BLaER1 treated with 17β-estradiol and CSF1 and Interleukin-3, amounts not matched to agents 10 nM and 100 nM (cell line): ENCODE data around the gene TFAP2A.
A peak's percentile ranks its signal among the peaks of the same experiment; 100 is the strongest.

Experiments
- H3K27ac ChIP-seq, 11 experiments: shearing (Covaris generic); formaldehyde crosslinking; 2 replicates each; pipeline ENCODE4 v1.8.1; 2022
- H3K27me3 ChIP-seq, 11 experiments: shearing (Covaris generic); formaldehyde crosslinking; 2 replicates each; pipeline ENCODE4 v1.8.1; 2022
- H3K36me3 ChIP-seq, 11 experiments: shearing (Covaris generic); formaldehyde crosslinking; 2 replicates each; pipeline ENCODE4 v1.8.1; 2022
- H3K4me1 ChIP-seq, 10 experiments: shearing (Covaris generic); formaldehyde crosslinking; 2 replicates each; pipeline ENCODE4 v1.8.1; 2022
- H3K4me2 ChIP-seq, 11 experiments: shearing (Covaris generic); formaldehyde crosslinking; 2 replicates each; pipeline ENCODE4 v1.8.1; 2022
- H3K4me3 ChIP-seq, 10 experiments: shearing (Covaris generic); formaldehyde crosslinking; 2 replicates each; pipeline ENCODE4 v1.8.1; 2022
- H3K9ac ChIP-seq, 11 experiments: shearing (Covaris generic); formaldehyde crosslinking; 2 replicates each; pipeline ENCODE4 v1.8.1; 2022
- H3K9me3 ChIP-seq, 11 experiments: shearing (Covaris generic); formaldehyde crosslinking; replicated peaks in 1 of 11; 2 replicates each; pipeline ENCODE4 v1.8.1; 2022
- H4K20me1 ChIP-seq, 11 experiments: shearing (Covaris generic); formaldehyde crosslinking; 2 replicates each; pipeline ENCODE4 v1.8.1; 2022
- Cebpa-rat ChIP-seq, 11 experiments: shearing (Covaris generic); IDR thresholded peaks; 2 replicates each; pipeline ENCODE4 v1.8.1; 2022

TFAP2A gene

GRCh38 chr6:10451394-10451793, 36.5 kb upstream of the TFAP2A start:
- Histone ChIP-seq H3K9me3 (no peaks in the 10 kb centered on the region), H3K36me3 (no peaks in the 10 kb centered on the region), H3K27ac (no peak overlapping the region), H3K4me2 (no peak overlapping the region), H3K9ac (no peak overlapping the region), H4K20me1 (no peaks in the 10 kb centered on the region), H3K27me3 (no peaks in the 10 kb centered on the region), H3K4me1 (peaks cover 0 to 12% (median 0%) of the 10 kb centered on the region in 10 experiments; a peak in 7 of 20 replicates), H3K4me3 (no peak overlapping the region)
- no peak for TF ChIP-seq Cebpa-rat (IDR thresholded peaks at IDR 0.05)

GRCh38 chr6:10449751-10450150, 34.9 kb upstream of the TFAP2A start:
- no peaks in the 10 kb centered on the region for H3K9me3 ChIP-seq
- peak overlapping the region in 3 of 11 experiments; percentile 13 to 29 (median 19); a peak in 5 of 22 replicates for H3K4me2 ChIP-seq
- H3K27ac ChIP-seq: no peak overlapping the region
- no peaks in the 10 kb centered on the region for H4K20me1 ChIP-seq
- H3K36me3 ChIP-seq: no peaks in the 10 kb centered on the region
- no peak for TF ChIP-seq Cebpa-rat (IDR thresholded peaks at IDR 0.05)
- no peak overlapping the region for H3K4me3 ChIP-seq
- no peak overlapping the region for H3K9ac ChIP-seq
- H3K4me1 ChIP-seq: peaks cover 0 to 12% (median 0%) of the 10 kb centered on the region in 10 experiments; a peak in 7 of 20 replicates
- H3K27me3 ChIP-seq: no peaks in the 10 kb centered on the region

GRCh38 chr6:10448096-10448495, 33.2 kb upstream of the TFAP2A start:
- H3K27ac ChIP-seq: no peak overlapping the region
- no peaks in the 10 kb centered on the region for H3K27me3 ChIP-seq
- TF ChIP-seq Cebpa-rat (IDR thresholded peaks at IDR 0.05): no peak
- no peaks in the 10 kb centered on the region for H3K36me3 ChIP-seq
- peaks cover 0 to 12% (median 0%) of the 10 kb centered on the region in 10 experiments; a peak in 7 of 20 replicates for H3K4me1 ChIP-seq
- no peak overlapping the region for H3K4me2 ChIP-seq
- no peak overlapping the region for H3K9ac ChIP-seq
- H3K9me3 ChIP-seq: no peaks in the 10 kb centered on the region
- no peaks in the 10 kb centered on the region for H4K20me1 ChIP-seq
- no peak overlapping the region for H3K4me3 ChIP-seq

- Histone ChIP-seq H3K27me3 (no peaks in the 10 kb centered on the region), H4K20me1 (no peaks in the 10 kb centered on the region), H3K36me3 (no peaks in the 10 kb centered on the region), H3K9me3 (peaks cover 3 to 7% (median 3%) of the 10 kb centered on the region in 11 experiments; a peak in 18 of 22 replicates), H3K4me2 (no peak overlapping the region), H3K9ac (no peak overlapping the region), H3K4me3 (no peak overlapping the region), H3K4me1 (peaks cover 0 to 12% (median 0%) of the 10 kb centered on the region in 10 experiments; a peak in 7 of 20 replicates), H3K27ac (no peak overlapping the region)
- TF ChIP-seq Cebpa-rat (IDR thresholded peaks at IDR 0.05): no peak
These were observed 31.7 kb upstream of the TFAP2A start for GRCh38 chr6:10446548-10446947.

GRCh38 chr6:10441655-10442009, 26.8 kb upstream of the TFAP2A start:
- no peaks in the 10 kb centered on the region for H4K20me1 ChIP-seq
- H3K27me3 ChIP-seq: no peaks in the 10 kb centered on the region
- H3K36me3 ChIP-seq: no peaks in the 10 kb centered on the region
- peaks cover 4 to 15% (median 11%) of the 10 kb centered on the region in 11 experiments; a peak in 18 of 22 replicates for H3K9me3 ChIP-seq
- no peak for TF ChIP-seq Cebpa-rat (IDR thresholded peaks at IDR 0.05)
- H3K4me1 ChIP-seq: no peaks in the 10 kb centered on the region
- no peak overlapping the region for H3K4me2 ChIP-seq
- no peak overlapping the region for H3K4me3 ChIP-seq
- no peak overlapping the region for H3K27ac ChIP-seq
- no peak overlapping the region for H3K9ac ChIP-seq

GRCh38 chr6:10441004-10441654, 26.3 kb upstream of the TFAP2A start:
- H3K27ac ChIP-seq: no peak overlapping the region

GRCh38 chr6:10437891-10438290, 23.0 kb upstream of the TFAP2A start:
- H3K4me3 ChIP-seq: no peak overlapping the region
- H3K4me2 ChIP-seq: no peak overlapping the region
- H3K4me1 ChIP-seq: peaks cover 0 to 12% (median 10%) of the 10 kb centered on the region in 10 experiments; a peak in 15 of 20 replicates
- H3K9me3 ChIP-seq: peaks cover 4 to 15% (median 11%) of the 10 kb centered on the region in 11 experiments; a peak in 18 of 22 replicates
- no peaks in the 10 kb centered on the region for H4K20me1 ChIP-seq
- no peaks in the 10 kb centered on the region for H3K27me3 ChIP-seq
- H3K27ac ChIP-seq: no peak overlapping the region
- no peak for TF ChIP-seq Cebpa-rat (IDR thresholded peaks at IDR 0.05)
- no peaks in the 10 kb centered on the region for H3K36me3 ChIP-seq
- H3K9ac ChIP-seq: no peak overlapping the region

More at GRCh38 chr6:10441004-10441654, 26.3 kb upstream of the TFAP2A start:
- Histone ChIP-seq H3K4me2 (no peak overlapping the region), H3K4me3 (no peak overlapping the region), H3K4me1 (no peaks in the 10 kb centered on the region), H3K9me3 (peaks cover 4 to 15% (median 11%) of the 10 kb centered on the region in 11 experiments; a peak in 18 of 22 replicates), H3K9ac (no peak overlapping the region), H4K20me1 (no peaks in the 10 kb centered on the region), H3K36me3 (no peaks in the 10 kb centered on the region), H3K27me3 (no peaks in the 10 kb centered on the region)
- TF ChIP-seq Cebpa-rat (IDR thresholded peaks at IDR 0.05): no peak

- Histone ChIP-seq H4K20me1 (no peaks in the 10 kb centered on the region), H3K4me2 (peak overlapping the region; percentile 7 to 70 (median 56); a peak in 20 of 22 replicates), H3K36me3 (no peaks in the 10 kb centered on the region), H3K4me1 (peaks cover 5 to 23% (median 15%) of the 10 kb centered on the region in 10 experiments; a peak in 16 of 20 replicates), H3K9ac (0 out of 22 replicates have a peak overlapping the region, but pooled peaks of 2 of the 11 experiments have one; percentile 11 to 22), H3K27me3 (no peaks in the 10 kb centered on the region), H3K4me3 (no peak overlapping the region), H3K9me3 (no peaks in the 10 kb centered on the region), H3K27ac (peak overlapping the region in 3 of 11 experiments; percentile 1 to 27 (median 5); a peak in 1 of 22 replicates)
- TF ChIP-seq Cebpa-rat (IDR thresholded peaks at IDR 0.05): no peak
These were observed 19.4 kb upstream of the TFAP2A start for GRCh38 chr6:10434235-10434634.

- H3K4me1 ChIP-seq: peaks cover 5 to 23% (median 15%) of the 10 kb centered on the region in 10 experiments; a peak in 16 of 20 replicates
- no peaks in the 10 kb centered on the region for H3K36me3 ChIP-seq
- no peak overlapping the region for H3K4me2 ChIP-seq
- TF ChIP-seq Cebpa-rat (IDR thresholded peaks at IDR 0.05): no peak
- H3K27ac ChIP-seq: no peak overlapping the region
- peaks cover 0 to 6% (median 4%) of the 10 kb centered on the region in 11 experiments; a peak in 12 of 22 replicates for H3K27me3 ChIP-seq
- H3K9me3 ChIP-seq: no peaks in the 10 kb centered on the region
- no peak overlapping the region for H3K9ac ChIP-seq
- H3K4me3 ChIP-seq: no peak overlapping the region
- no peaks in the 10 kb centered on the region for H4K20me1 ChIP-seq
These were observed 18.4 kb upstream of the TFAP2A start for GRCh38 chr6:10433322-10433721.
